ENCODE results near the gene DGKG.

DNA sequence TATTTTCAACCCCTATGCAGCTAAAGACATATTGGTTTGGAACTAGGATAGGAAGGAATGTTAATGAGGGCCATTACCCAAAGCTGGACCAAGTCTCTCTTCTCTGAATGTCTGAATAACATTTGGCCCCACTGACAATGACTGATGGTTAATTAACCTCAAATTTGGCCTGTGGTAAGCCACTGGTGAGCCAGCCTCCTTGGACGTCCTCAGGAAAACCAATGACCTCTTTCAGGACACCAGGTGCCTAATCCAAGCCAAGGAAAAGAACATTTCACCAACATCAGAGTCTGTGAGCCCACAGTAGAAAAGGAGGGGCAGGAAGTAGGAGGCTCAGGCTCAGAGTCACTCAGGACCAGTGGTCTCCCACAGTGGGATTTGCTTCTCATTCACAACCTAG is 196.7 kb downstream of the DGKG start:
- no peak for TF ChIP-seq POLR2A (IDR thresholded peaks at IDR 0.05; ENCODE audit: low read length)
- TF ChIP-seq GATA1 (IDR thresholded peaks at IDR 0.05; ENCODE audit: low read depth, low read length) = no peak
